Upper lobe of left lung (tissue), 4 donors: ENCODE measurements around the gene MAN1A1.

Experiments used
- EP300 ChIP-seq, 4 donors: sonication (generic); formaldehyde crosslinking; IDR thresholded peaks; one replicate each; pipeline ENCODE4 v1.5.1; 2017; ENCODE audit warnings: antibody characterized with exemption in 4 of 4, control low read depth in 2 of 4
- TF ChIP-seq, protein P1 (sequence below), 6 experiments: fragments of 450-650 bp in 4 of 6; fragments of 200-600 bp in 2 of 6; sonication (generic) in 2 of 6; IDR thresholded peaks; one replicate each; pipeline ENCODE4 v1.5.1; 2016 to 2019; ENCODE audit warnings: antibody characterized with exemption in 6 of 6

DNA sequence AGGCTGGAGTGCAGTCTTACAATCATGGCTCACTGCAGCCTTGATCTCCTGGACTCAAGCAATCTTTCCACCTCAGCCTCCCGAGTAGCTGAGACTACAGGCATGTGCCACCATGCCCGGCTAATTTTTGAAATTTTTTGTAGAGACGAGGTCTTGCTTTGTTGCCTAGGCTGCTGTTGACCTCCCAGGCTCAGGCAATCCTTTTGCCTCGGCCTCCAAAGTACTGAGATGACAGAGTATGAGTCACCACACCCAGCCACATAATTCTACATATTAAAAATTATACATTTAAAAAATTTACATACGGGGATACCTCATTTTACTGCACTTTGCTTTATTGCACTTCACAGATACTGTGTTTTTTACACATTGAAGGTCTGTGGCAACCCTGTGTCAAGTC, 115.1 kb downstream of the MAN1A1 start:
- TF ChIP-seq EP300 (IDR thresholded peaks at IDR 0.05), result no peak
- TF ChIP-seq, protein P1, sequence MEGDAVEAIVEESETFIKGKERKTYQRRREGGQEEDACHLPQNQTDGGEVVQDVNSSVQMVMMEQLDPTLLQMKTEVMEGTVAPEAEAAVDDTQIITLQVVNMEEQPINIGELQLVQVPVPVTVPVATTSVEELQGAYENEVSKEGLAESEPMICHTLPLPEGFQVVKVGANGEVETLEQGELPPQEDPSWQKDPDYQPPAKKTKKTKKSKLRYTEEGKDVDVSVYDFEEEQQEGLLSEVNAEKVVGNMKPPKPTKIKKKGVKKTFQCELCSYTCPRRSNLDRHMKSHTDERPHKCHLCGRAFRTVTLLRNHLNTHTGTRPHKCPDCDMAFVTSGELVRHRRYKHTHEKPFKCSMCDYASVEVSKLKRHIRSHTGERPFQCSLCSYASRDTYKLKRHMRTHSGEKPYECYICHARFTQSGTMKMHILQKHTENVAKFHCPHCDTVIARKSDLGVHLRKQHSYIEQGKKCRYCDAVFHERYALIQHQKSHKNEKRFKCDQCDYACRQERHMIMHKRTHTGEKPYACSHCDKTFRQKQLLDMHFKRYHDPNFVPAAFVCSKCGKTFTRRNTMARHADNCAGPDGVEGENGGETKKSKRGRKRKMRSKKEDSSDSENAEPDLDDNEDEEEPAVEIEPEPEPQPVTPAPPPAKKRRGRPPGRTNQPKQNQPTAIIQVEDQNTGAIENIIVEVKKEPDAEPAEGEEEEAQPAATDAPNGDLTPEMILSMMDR (IDR thresholded peaks at IDR 0.05), result no peak
